ENCODE data around the gene EDEM3. TPM values are rescaled to one million over a fixed set of nuclear protein-coding genes. Genes with fewer than 3 reads are reported as not detected.

Gene EDEM3
- total RNA-seq, 2 experiments from 2014 or later, result 12.5 to 14.5 TPM

- H3K27me3 Mint-ChIP-seq, result peaks cover 7% of the 10 kb centered on the region
- no peak for DNase-seq
- ChIA-PET POLR2A (no interaction called here), CTCF (no interaction called here)
- intact Hi-C loops (cut with micrococcal nuclease), result no loop called here
- H3K9me3 Mint-ChIP-seq, result no peaks in the 10 kb centered on the region
- no peak for ATAC-seq
- no peaks in the 10 kb centered on the region for H3K36me3 Mint-ChIP-seq (ENCODE audit: low read depth)
- H3K27ac Mint-ChIP-seq, result no peak overlapping the region
- no peaks in the 10 kb centered on the region for H3K4me1 Mint-ChIP-seq (ENCODE audit: low read depth)
- no peak for TF ChIP-seq CTCF (IDR thresholded peaks at IDR 0.05)
- no peak overlapping the region for H3K4me3 Mint-ChIP-seq
Observed at GRCh38 chr1:184646178-184646701, 108.4 kb downstream of the EDEM3 start.

- Mint-ChIP-seq H3K4me1 (ENCODE audit: low read depth) (no peaks in the 10 kb centered on the region), H3K36me3 (ENCODE audit: low read depth) (no peaks in the 10 kb centered on the region), H3K27me3 (peaks cover 9% of the 10 kb centered on the region), H3K9me3 (no peaks in the 10 kb centered on the region), H3K4me3 (no peak overlapping the region), H3K27ac (no peak overlapping the region)
- intact Hi-C loops (cut with micrococcal nuclease), result no loop called here
- ChIA-PET POLR2A (no interaction called here), CTCF (interaction anchor here (0.5 kb wide), 1 partner anchor 868 kb away, joined by 3 read pairs; no protein-coding TSS in a partner anchor)
- ATAC-seq (no peak), DNase-seq (no peak)
- no peak for TF ChIP-seq CTCF (IDR thresholded peaks at IDR 0.05)
Observed at GRCh38 chr1:184644771-184645170, 109.9 kb downstream of the EDEM3 start.

DNA sequence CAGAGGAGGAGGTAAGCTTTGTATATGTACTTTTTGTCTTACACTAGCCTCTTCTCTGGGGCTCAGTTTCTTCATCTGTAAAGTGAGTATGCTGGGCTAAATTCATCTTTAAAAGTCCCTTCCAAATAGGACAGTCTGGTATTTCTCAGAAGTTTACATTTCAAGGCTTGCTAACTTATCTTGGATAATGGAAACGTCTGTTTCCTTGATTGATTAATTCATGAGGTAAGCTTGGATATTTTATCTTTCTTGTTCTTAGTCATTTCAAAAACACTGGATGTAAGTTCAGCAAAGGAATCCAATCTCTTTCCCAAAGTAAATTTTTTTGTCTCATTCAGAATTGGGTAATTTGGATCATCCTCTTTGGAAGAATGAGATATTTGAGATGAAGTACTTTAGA, 111.0 kb downstream of the EDEM3 start:
- intact Hi-C loops (cut with micrococcal nuclease), result no loop called here
- ChIA-PET POLR2A (no interaction called here), CTCF (no interaction called here)
- Mint-ChIP-seq H3K27me3 (peaks cover 9% of the 10 kb centered on the region), H3K4me3 (no peak overlapping the region), H3K27ac (no peak overlapping the region), H3K9me3 (no peaks in the 10 kb centered on the region), H3K36me3 (ENCODE audit: low read depth) (no peaks in the 10 kb centered on the region), H3K4me1 (ENCODE audit: low read depth) (no peaks in the 10 kb centered on the region)
- no peak for ATAC-seq
- DNase-seq, result no peak
- no peak for TF ChIP-seq CTCF (IDR thresholded peaks at IDR 0.05)

DNA sequence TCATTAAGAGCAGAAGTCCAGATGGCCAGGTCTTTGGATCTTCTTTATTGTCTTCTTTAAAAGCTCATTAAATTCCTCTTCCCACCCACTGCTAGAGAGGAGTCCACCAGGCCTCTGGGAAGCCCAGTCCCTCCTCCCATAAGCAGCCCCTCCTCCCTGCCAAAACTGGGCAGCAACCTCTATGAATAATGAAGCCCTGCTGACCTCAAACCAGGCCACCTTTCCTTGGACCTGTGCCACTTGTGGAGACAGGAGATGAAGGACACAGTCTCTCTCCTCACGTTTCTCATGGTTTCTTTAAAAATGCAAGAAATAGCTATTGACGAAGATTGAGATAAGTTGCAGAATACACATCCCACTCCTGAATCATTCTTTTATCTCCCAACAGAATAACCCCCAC, 112.8 kb downstream of the EDEM3 start:
- H3K27ac Mint-ChIP-seq, result no peak overlapping the region
- intact Hi-C loops (cut with micrococcal nuclease), result no loop called here

DNA sequence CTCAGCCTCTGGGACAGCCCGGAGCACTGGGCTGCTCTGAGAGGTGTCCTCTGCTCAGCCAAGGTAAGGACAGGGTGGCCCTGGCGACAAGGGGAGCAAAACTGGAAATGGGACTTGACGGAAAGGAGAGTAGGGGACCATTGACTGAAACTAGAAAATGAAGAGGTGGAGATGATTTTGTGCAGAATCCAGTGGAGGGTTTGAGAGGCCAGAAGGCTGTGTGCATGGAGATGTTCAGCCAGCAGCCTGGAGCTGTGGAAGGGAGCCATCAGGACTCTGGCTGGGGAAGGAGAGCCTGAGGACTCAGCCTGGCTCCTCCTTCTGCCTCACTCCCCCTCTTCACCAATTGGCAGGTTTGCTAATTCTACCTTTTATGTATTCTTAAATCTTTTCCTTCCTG, 114.2 kb downstream of the EDEM3 start:
- Mint-ChIP-seq H3K4me1 (ENCODE audit: low read depth) (no peaks in the 10 kb centered on the region), H3K4me3 (no peak overlapping the region), H3K27ac (no peak overlapping the region), H3K9me3 (no peaks in the 10 kb centered on the region), H3K36me3 (ENCODE audit: low read depth) (no peaks in the 10 kb centered on the region), H3K27me3 (peaks cover 10% of the 10 kb centered on the region)
- POLR2A ChIA-PET, result no interaction called here
- no peak for TF ChIP-seq CTCF (IDR thresholded peaks at IDR 0.05)
- ATAC-seq (no peak), DNase-seq (no peak)
- intact Hi-C loops (cut with micrococcal nuclease), result no loop called here
- CTCF ChIA-PET, result no interaction called here

More for the DNA sequence above, 112.8 kb downstream of the EDEM3 start:
- POLR2A ChIA-PET, result no interaction called here
- Mint-ChIP-seq H3K4me3 (no peak overlapping the region), H3K27me3 (peaks cover 10% of the 10 kb centered on the region), H3K4me1 (ENCODE audit: low read depth) (no peaks in the 10 kb centered on the region), H3K36me3 (ENCODE audit: low read depth) (no peaks in the 10 kb centered on the region), H3K9me3 (no peaks in the 10 kb centered on the region)
- DNase-seq (no peak), ATAC-seq (no peak)
- no peak for TF ChIP-seq CTCF (IDR thresholded peaks at IDR 0.05)
- CTCF ChIA-PET, result interaction anchor here (1.8 kb wide), 1 partner anchor 22 kb away, joined by 12 read pairs; no protein-coding TSS in a partner anchor

Other genes with a start within 250 kb of the EDEM3 start
- 10 to 100 TPM; 10.1 to 11.0 TPM for gene NIBAN1, start 219.7 kb upstream of the EDEM3 start, total RNA-seq

Measured in activated CD8-positive, alpha-beta T cell treated with anti-CD3 and anti-CD28 coated beads for 36 hours (primary cell).